NOMO-1 (cell line): ENCODE data around the gene TCF15.

Experiments
- DNase-seq, 2 experiments: peaks; one replicate each; lab custom pipeline; 2025; ENCODE audit not compliant: unreplicated experiment in 2 of 2; lab: John Stamatoyannopoulos, UW

TCF15 gene

GRCh38 chr20:558117-558516, 52.0 kb downstream of the TCF15 start:
- DNase-seq: no peak

GRCh38 chr20:556984-557383, 53.1 kb downstream of the TCF15 start:
- DNase-seq: no peak

- DNase-seq: no peak
Observed at GRCh38 chr20:555976-556385, 54.1 kb downstream of the TCF15 start.
